HepG2 (cell line): ENCODE data around the gene ADAD1. TPM values are rescaled to one million over a fixed set of nuclear protein-coding genes. Genes with fewer than 3 reads are reported as not detected.

Source experiments
- ATF1 ChIP-seq: IDR thresholded peaks from 2 replicates; pipeline ENCODE4 v1.6.1; 2016; ENCODE audit warnings: mild to moderate bottlenecking, control low read depth
- CBX2 ChIP-seq, 2 experiments: fragments of 200-600 bp in 1 of 2; sonication (generic); formaldehyde crosslinking in 1 of 2; IDR thresholded peaks; 2 replicates each; pipeline versions ENCODE4 v1.7.0 to v1.8.1; 2018 to 2022; ENCODE audit warnings: low read depth in 2 of 2, low read length in 1 of 2, mild to moderate bottlenecking in 1 of 2, missing genetic modification reagents in 1 of 2
- CENPT ChIP-seq: sonication (generic); formaldehyde crosslinking; IDR thresholded peaks from 2 replicates; pipeline ENCODE4 v1.8.0; 2022; ENCODE audit warnings: low read depth, mild to moderate bottlenecking, moderate library complexity, missing genetic modification reagents
- GFI1 ChIP-seq: sonication (generic); formaldehyde crosslinking; IDR thresholded peaks from 2 replicates; pipeline ENCODE4 v1.5.0; 2020; ENCODE audit warnings: missing genetic modification reagents, mild to moderate bottlenecking, borderline replicate concordance
- GPBP1L1 ChIP-seq: sonication (generic); formaldehyde crosslinking; IDR thresholded peaks from 2 replicates; pipeline ENCODE4 v1.5.0; 2020; ENCODE audit warnings: mild to moderate bottlenecking, missing genetic modification reagents
- HHEX ChIP-seq: IDR thresholded peaks from 2 replicates; pipeline ENCODE4 v1.6.1; 2016; ENCODE audit warnings: control low read depth
- HMG20A ChIP-seq: IDR thresholded peaks from 2 replicates; pipeline ENCODE4 v1.6.1; 2016; ENCODE audit warnings: borderline replicate concordance
- KLF15 ChIP-seq: sonication (generic); formaldehyde crosslinking; IDR thresholded peaks from 2 replicates; pipeline ENCODE4 v1.8.1; 2023; ENCODE audit warnings: borderline replicate concordance, mild to moderate bottlenecking, inconsistent platforms, missing genetic modification reagents, mixed read lengths
- MAFG ChIP-seq: sonication (generic); formaldehyde crosslinking; IDR thresholded peaks from 2 replicates; pipeline ENCODE4 v1.5.1; 2020; ENCODE audit warnings: mild to moderate bottlenecking, missing genetic modification reagents
- NFRKB ChIP-seq: fragments of 450-650 bp; IDR thresholded peaks from 2 replicates; pipeline ENCODE4 v1.6.1; 2017
- NR2F1 ChIP-seq, 2 experiments: fragments of 450-650 bp in 1 of 2; formaldehyde crosslinking in 1 of 2; IDR thresholded peaks; 2 replicates each; pipeline versions ENCODE4 v1.5.0 to v1.6.1; 2016 to 2020; ENCODE audit warnings: mild to moderate bottlenecking in 1 of 2, missing compliant biosample characterization in 1 of 2, missing genetic modification reagents in 1 of 2, moderate library complexity in 1 of 2
- ZBTB4 ChIP-seq: sonication (generic); formaldehyde crosslinking; IDR thresholded peaks from 2 replicates; pipeline ENCODE4 v1.4.0; 2020; ENCODE audit warnings: missing genetic modification reagents, mild to moderate bottlenecking, borderline replicate concordance
- ZIK1 ChIP-seq: sonication (generic); formaldehyde crosslinking; IDR thresholded peaks from 2 replicates; pipeline ENCODE4 v1.5.0; 2020; ENCODE audit warnings: mild to moderate bottlenecking, low read depth, missing genetic modification reagents, borderline replicate concordance
- ZNF256 ChIP-seq: sonication (generic); formaldehyde crosslinking; conservative IDR thresholded peaks from 2 replicates; pipeline ENCODE4 v1.4.0; 2020; ENCODE audit warnings: missing genetic modification reagents
- ZNF816 ChIP-seq: sonication (generic); formaldehyde crosslinking; IDR thresholded peaks from 2 replicates; pipeline ENCODE4 v1.8.0; 2022; ENCODE audit warnings: missing genetic modification reagents, mild to moderate bottlenecking, borderline replicate concordance
- ZNF841 ChIP-seq: sonication (generic); formaldehyde crosslinking; IDR thresholded peaks from 2 replicates; pipeline ENCODE4 v1.8.1; 2023; ENCODE audit warnings: missing genetic modification reagents, borderline replicate concordance
- polyA plus RNA-seq, 8 experiments: library from polyadenylated mRNA; depleted of rRNA in 3 of 8; stranded (reverse) in 7 of 8; unstranded in 1 of 8; fragments of >200 nt; fragmentation: Illumina TruSeq in 4 of 8; extraction: Trizol in 4 of 8; gene quantifications; 2 replicates each; pipeline versions ENCODE4 v1.2.1 to v1.2.3, GENCODE V29; 2011 to 2016; ENCODE audit warnings: low read depth in 4 of 8, missing spikeins in 1 of 8, mixed read lengths in 1 of 8; ENCODE audit not compliant: insufficient read depth in 1 of 8
- total RNA-seq, 5 experiments: library from RNA; depleted of rRNA; stranded (reverse); fragments of >200 nt; fragmentation: Illumina TruSeq; extraction: Trizol; gene quantifications; 2 replicates each; pipeline ENCODE4 v1.2.3, GENCODE V29; 2016; ENCODE audit warnings: low read depth in 1 of 5
- TF ChIP-seq, protein P1 (sequence below): sonication (generic); formaldehyde crosslinking; IDR thresholded peaks from 2 replicates; pipeline ENCODE4 v1.4.0; 2020; ENCODE audit warnings: missing genetic modification reagents
- TF ChIP-seq, protein P2 (sequence below): sonication (generic); formaldehyde crosslinking; IDR thresholded peaks from 2 replicates; pipeline ENCODE4 v1.5.0; 2020; ENCODE audit warnings: mild to moderate bottlenecking, missing genetic modification reagents, moderate library complexity

ADAD1 gene
- total and polyA plus RNA-seq, 2 of the 13 experiments (the other 11 are each of a cell fraction or from before 2014, with no cell fraction given), result not detected

- TF ChIP-seq KLF15 (CRISPR knock-in tag) (no peak), NFRKB (no peak), ZNF841 (CRISPR knock-in tag) (no peak), CENPT (CRISPR knock-in tag) (no peak), ZIK1 (CRISPR knock-in tag) (no peak), ZNF256 (CRISPR knock-in tag) (no peak), GPBP1L1 (CRISPR knock-in tag) (no peak), ZNF816 (no peak), ATF1 (CRISPR knock-in tag) (no peak), NR2F1 (CRISPR knock-in tag; IDR thresholded peaks at IDR 0.05) (no peak), MAFG (CRISPR knock-in tag) (0 out of 2 replicates have a peak, but pooled peaks have one; percentile 23), CBX2 (IDR thresholded peaks at IDR 0.05; ENCODE audit: low read depth, low read length) (no peak), CBX2 (CRISPR knock-in tag; IDR thresholded peaks at IDR 0.05; ENCODE audit: low read depth) (no peak), HMG20A (CRISPR knock-in tag) (no peak), HHEX (CRISPR knock-in tag) (no peak), GFI1 (CRISPR knock-in tag) (no peak), ZBTB4 (CRISPR knock-in tag) (no peak)
- TF ChIP-seq, protein P1, sequence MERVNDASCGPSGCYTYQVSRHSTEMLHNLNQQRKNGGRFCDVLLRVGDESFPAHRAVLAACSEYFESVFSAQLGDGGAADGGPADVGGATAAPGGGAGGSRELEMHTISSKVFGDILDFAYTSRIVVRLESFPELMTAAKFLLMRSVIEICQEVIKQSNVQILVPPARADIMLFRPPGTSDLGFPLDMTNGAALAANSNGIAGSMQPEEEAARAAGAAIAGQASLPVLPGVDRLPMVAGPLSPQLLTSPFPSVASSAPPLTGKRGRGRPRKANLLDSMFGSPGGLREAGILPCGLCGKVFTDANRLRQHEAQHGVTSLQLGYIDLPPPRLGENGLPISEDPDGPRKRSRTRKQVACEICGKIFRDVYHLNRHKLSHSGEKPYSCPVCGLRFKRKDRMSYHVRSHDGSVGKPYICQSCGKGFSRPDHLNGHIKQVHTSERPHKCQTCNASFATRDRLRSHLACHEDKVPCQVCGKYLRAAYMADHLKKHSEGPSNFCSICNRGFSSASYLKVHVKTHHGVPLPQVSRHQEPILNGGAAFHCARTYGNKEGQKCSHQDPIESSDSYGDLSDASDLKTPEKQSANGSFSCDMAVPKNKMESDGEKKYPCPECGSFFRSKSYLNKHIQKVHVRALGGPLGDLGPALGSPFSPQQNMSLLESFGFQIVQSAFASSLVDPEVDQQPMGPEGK, result no peak
- TF ChIP-seq, protein P2, sequence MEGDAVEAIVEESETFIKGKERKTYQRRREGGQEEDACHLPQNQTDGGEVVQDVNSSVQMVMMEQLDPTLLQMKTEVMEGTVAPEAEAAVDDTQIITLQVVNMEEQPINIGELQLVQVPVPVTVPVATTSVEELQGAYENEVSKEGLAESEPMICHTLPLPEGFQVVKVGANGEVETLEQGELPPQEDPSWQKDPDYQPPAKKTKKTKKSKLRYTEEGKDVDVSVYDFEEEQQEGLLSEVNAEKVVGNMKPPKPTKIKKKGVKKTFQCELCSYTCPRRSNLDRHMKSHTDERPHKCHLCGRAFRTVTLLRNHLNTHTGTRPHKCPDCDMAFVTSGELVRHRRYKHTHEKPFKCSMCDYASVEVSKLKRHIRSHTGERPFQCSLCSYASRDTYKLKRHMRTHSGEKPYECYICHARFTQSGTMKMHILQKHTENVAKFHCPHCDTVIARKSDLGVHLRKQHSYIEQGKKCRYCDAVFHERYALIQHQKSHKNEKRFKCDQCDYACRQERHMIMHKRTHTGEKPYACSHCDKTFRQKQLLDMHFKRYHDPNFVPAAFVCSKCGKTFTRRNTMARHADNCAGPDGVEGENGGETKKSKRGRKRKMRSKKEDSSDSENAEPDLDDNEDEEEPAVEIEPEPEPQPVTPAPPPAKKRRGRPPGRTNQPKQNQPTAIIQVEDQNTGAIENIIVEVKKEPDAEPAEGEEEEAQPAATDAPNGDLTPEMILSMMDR, result no peak
These were observed 14.0 kb upstream of the ADAD1 start (continued) for GRCh38 chr4:122364700-122365404.
